ENCODE data around the gene RPL27A. TPM values are rescaled to one million over a fixed set of nuclear protein-coding genes. Genes with fewer than 3 reads are reported as not detected.
A peak's percentile ranks its signal among the peaks of the same experiment; 100 is the strongest.

RPL27A gene
- total and polyA plus RNA-seq, 8 donors: 138 to 4,507 (median 1,038) TPM

DNA sequence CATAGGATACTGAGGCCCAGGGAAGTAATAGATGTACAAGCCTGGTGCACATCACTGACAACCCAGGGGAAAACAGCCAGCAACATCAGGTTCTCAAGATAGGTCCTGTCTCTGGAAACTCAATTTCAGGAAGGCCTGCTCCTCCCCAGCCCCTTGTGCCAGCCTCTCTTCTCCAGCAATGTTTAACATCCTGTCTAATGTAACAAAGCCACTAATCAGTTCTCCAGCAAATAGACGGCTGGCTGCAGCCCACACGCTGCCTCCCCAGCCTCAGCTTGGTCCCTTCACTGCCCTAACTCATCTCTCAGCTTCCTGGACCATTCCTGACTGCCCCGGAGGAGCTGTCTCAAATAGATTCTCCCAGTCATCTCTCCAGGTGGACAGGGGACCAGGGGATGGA lies 37.8 kb downstream of the RPL27A start:
- 14 to 39% (median 14%) methylated on average over 3 of the region's 3 CpGs for WGBS, 5 donors
- peak in 1 of 3 donors; percentile 20 for TF ChIP-seq POLR2AphosphoS5 (IDR thresholded peaks at IDR 0.05)
- TF ChIP-seq, protein P1, sequence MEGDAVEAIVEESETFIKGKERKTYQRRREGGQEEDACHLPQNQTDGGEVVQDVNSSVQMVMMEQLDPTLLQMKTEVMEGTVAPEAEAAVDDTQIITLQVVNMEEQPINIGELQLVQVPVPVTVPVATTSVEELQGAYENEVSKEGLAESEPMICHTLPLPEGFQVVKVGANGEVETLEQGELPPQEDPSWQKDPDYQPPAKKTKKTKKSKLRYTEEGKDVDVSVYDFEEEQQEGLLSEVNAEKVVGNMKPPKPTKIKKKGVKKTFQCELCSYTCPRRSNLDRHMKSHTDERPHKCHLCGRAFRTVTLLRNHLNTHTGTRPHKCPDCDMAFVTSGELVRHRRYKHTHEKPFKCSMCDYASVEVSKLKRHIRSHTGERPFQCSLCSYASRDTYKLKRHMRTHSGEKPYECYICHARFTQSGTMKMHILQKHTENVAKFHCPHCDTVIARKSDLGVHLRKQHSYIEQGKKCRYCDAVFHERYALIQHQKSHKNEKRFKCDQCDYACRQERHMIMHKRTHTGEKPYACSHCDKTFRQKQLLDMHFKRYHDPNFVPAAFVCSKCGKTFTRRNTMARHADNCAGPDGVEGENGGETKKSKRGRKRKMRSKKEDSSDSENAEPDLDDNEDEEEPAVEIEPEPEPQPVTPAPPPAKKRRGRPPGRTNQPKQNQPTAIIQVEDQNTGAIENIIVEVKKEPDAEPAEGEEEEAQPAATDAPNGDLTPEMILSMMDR (IDR thresholded peaks at IDR 0.05): no peak
- peak; percentile 40 to 61 for DNase-seq
- H3K27me3 ChIP-seq: no peaks in the 10 kb centered on the region
- H3K9me3 ChIP-seq: no peaks in the 10 kb centered on the region
- intact Hi-C loops (cut with DNase I; ENCODE audit: low total_unique reads): no loop called here
- no peak overlapping the region for H3K4me3 ChIP-seq
- H3K4me1 ChIP-seq: peaks cover 76 to 92% (median 82%) of the 10 kb centered on the region in 4 donors
- H3K27ac ChIP-seq: peak overlapping the region; percentile 81 to 94 (median 89)
- H3K36me3 ChIP-seq: peaks cover 18 to 41% (median 31%) of the 10 kb centered on the region in 4 donors

DNA sequence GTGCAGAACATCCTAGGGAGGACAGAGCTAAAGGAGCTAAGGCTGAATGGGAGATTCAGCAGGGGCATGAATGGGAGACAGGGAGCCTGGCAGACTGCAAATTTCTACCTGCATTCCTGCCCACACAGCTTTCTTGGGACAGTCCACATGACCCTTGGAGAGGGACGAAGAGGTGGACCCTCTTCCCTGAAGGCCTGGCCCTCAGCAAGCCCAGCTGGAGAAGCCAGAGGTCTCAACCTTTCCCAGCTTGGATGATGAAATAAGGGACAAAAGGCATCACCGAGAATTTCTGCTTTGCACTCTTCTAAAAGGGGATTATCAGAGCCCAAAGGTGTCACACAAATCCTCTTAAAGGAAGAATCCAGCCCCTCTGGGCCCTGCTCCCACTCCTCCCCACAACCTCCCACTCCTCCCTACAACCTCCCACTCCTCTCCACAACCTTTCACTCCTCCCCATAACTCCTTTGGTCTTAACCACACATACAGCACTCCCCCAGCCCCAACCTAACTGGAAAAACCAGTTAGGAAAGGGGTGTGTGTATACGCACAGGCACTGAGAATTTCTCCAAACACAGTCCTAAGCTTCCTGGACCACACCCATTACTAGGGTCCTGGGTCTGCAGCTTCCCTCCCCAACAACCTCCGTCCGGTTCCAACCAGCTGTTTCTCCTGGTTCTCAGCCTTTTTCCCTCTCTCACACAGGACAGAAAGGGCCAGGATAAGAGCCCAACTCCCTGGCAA lies 38.4 kb downstream of the RPL27A start:
- H3K4me3 ChIP-seq: peak overlapping the region in 1 of 4 donors; percentile 3
- intact Hi-C loops (cut with DNase I; ENCODE audit: low total_unique reads): no loop called here

DNA sequence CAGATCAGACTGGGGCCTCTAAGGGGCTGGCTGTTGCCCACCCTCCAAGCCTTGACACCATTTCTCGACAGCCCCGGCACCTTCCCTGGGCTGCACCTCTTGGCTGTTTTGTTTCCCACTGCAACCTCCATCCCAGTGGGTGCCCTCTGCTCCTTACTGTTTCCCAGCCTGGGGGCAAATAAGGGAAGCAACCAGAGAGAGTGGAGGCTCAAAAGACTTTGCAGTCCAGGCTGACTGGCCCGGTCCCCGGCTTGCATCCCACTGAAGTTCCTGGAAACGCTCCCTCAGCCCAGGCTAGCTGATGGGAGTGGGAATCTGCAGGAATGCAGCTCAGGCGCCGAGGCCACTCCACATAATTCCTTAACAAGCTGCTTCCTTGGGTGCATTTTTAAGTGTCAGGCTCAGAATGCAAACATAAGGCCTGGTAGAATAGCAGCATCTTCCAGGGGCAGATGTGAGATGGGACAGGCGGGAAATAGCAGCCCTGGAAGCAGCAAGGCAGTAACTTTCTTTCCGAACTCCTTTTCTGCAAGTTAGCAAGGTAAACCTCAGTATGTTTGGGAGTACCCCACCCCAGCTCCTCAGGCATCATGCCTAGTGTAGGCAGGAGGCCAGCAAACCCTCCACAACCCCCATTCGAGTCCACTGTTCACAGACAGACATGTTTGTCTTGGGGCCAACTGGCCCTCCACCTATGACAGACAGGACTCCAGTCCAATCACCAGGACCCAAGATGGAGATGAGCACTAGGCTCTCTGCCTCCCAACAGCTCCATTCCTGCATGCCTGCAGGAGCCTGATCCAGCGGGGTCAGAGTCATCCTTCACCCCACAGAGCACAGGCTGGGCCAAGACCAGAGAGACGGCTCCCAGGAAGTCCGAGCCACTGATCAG lies 39.3 kb downstream of the RPL27A start:
- no peaks in the 10 kb centered on the region for H3K9me3 ChIP-seq
- H3K36me3 ChIP-seq: peaks cover 16 to 40% (median 29%) of the 10 kb centered on the region in 4 donors
- peak in 1 of 2 donors; percentile 82 for DNase-seq
- H3K27ac ChIP-seq: peak overlapping the region; percentile 81 to 94 (median 89)
- WGBS, 5 donors: 35 to 45% (median 39%) methylated on average over 12 to 13 of the region's 13 CpGs
- TF ChIP-seq POLR2AphosphoS5 (IDR thresholded peaks at IDR 0.05) (no peak), POLR2A (IDR thresholded peaks at IDR 0.05) (no peak), EP300 (IDR thresholded peaks at IDR 0.05) (no peak)
- TF ChIP-seq, protein P1 (IDR thresholded peaks at IDR 0.05): no peak
- peaks cover 66 to 82% (median 72%) of the 10 kb centered on the region in 4 donors for H3K4me1 ChIP-seq
- intact Hi-C loops (cut with DNase I; ENCODE audit: low total_unique reads): no loop called here
- H3K4me3 ChIP-seq: peak overlapping the region in 1 of 4 donors; percentile 3
- H3K27me3 ChIP-seq: no peaks in the 10 kb centered on the region

More for the DNA sequence above, 38.4 kb downstream of the RPL27A start:
- Histone ChIP-seq H3K4me1 (peaks cover 69 to 85% (median 75%) of the 10 kb centered on the region in 4 donors), H3K36me3 (peaks cover 18 to 41% (median 31%) of the 10 kb centered on the region in 4 donors), H3K9me3 (no peaks in the 10 kb centered on the region), H3K27ac (peak overlapping the region; percentile 81 to 94 (median 89)), H3K27me3 (no peaks in the 10 kb centered on the region)
- WGBS, 5 donors: 10 to 33% (median 18%) methylated on average over 4 of the region's 5 CpGs
- DNase-seq: peak; percentile 73 to 95
- TF ChIP-seq POLR2A (IDR thresholded peaks at IDR 0.05): no peak
- peak in 2 of 3 donors; percentile 57 to 80 for TF ChIP-seq POLR2AphosphoS5 (IDR thresholded peaks at IDR 0.05)

DNA sequence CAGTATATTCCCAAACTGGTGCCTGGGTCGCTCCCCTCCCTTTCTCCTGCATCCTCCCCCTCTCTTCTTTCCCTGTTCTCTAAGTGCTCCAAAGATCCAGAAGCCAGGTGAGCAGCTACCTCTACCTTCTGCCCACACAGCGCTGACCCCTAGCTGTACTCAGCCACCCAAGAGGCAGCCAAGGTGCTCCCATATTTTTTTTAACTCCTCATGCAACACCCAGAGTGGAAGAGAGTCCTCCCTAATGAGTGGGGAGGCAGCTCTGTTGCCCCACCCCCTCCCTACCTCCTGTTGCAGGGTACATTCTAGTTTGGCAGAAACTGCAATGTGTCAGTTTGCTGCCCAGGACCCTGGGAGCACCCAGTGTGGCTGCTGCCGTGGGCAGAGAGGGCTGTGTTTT lies 40.2 kb downstream of the RPL27A start:
- Histone ChIP-seq H3K27ac (peak overlapping the region; percentile 81 to 94 (median 89)), H3K4me1 (peaks cover 67 to 82% (median 70%) of the 10 kb centered on the region in 4 donors), H3K4me3 (no peak overlapping the region), H3K36me3 (peaks cover 10 to 33% (median 23%) of the 10 kb centered on the region in 4 donors), H3K27me3 (no peaks in the 10 kb centered on the region), H3K9me3 (no peaks in the 10 kb centered on the region)
- intact Hi-C loops (cut with DNase I; ENCODE audit: low total_unique reads): no loop called here
- 78 to 87% (median 81%) methylated on average over 2 to 3 of the region's 3 CpGs for WGBS, 5 donors
- TF ChIP-seq, protein P1 (IDR thresholded peaks at IDR 0.05): no peak
- TF ChIP-seq EP300 (IDR thresholded peaks at IDR 0.05): no peak
- no peak for TF ChIP-seq POLR2A (IDR thresholded peaks at IDR 0.05)
- no peak for TF ChIP-seq POLR2AphosphoS5 (IDR thresholded peaks at IDR 0.05)
- DNase-seq: no peak
